RWPE1 (cell line): ENCODE data around the gene SLC38A1.

Source experiments
- CTCF ChIA-PET: fragments of 350-600 bp; sonication (Branson Sonifier 250); formaldehyde crosslinking; extraction: SDS; loops from one replicate; lab custom pipeline; 2021; lab: Yijun Ruan, JAX
- POLR2A ChIA-PET: fragments of 400-600 bp; formaldehyde crosslinking; extraction: SDS; loops from one replicate; lab custom pipeline; 2020; ENCODE audit warnings: antibody characterized with exemption; ENCODE audit not compliant: low non-redundant PET; lab: Yijun Ruan, JAX
- DNase-seq: peaks from one replicate; pipeline ENCODE4 v3.0.0; 2012; ENCODE audit warnings: low spot score
- H3K27ac ChIP-seq: fragments of 450-650 bp; 2 replicates; pipeline ENCODE4 v1.5.1; 2017
- CTCF ChIP-seq: fragments of 450-650 bp; conservative IDR thresholded peaks from 2 replicates; pipeline ENCODE4 v1.5.1; 2017; ENCODE audit warnings: low read depth, mild to moderate bottlenecking

SLC38A1 gene

DNA sequence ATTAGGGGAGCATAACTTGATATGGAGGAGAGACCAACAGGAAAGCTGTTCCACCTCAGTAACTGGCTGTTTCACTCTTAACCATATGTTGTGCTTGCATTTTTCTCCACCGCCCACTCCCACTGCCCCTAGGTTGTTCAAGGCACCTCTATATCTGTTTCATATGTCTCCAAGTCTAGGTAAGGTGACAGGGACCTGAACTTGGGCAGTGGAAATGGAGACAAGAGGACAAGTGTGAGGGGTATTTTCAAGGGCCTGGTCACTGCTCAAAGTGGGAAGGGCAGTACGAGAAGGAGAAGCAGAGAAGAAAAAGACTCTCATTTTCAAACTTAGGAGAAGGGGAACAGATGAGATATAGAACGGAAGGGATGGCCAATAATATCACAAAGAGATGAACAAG lies 3.1 kb downstream of the SLC38A1 start:
- no peak for TF ChIP-seq CTCF
- ChIA-PET CTCF (interaction anchor here (1.1 kb wide), 1 partner anchor 9 kb away, joined by 3 read pairs; no protein-coding TSS in a partner anchor), POLR2A (no interaction called here)
- no peak overlapping the region for H3K27ac ChIP-seq
- no peak for DNase-seq

DNA sequence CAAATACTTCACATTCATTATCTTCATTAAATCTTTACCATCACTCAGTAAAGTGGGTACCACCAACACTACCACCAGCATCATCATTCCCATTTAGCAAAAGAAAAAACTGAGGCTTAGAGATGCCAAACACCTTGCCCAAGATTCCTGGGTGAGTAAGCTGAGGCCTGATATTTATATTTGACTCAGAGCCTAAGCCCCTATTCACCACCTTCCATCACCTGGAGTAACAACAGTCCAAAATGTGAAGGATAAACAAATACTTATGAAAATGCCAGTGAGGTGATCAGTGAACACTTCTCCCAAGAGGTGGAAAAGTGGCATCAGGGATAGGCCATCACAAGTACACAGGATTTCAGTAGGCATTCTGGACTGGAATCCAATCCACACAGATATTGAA lies 3.7 kb downstream of the SLC38A1 start:
- no peak for DNase-seq
- CTCF ChIA-PET: interaction anchor here (1.1 kb wide), 1 partner anchor 10 kb away, joined by 3 read pairs; no protein-coding TSS in a partner anchor
- POLR2A ChIA-PET: no interaction called here
- no peak overlapping the region for H3K27ac ChIP-seq
- no peak for TF ChIP-seq CTCF

GRCh38 chr12:46264057-46264456 lies 4.8 kb downstream of the SLC38A1 start:
- TF ChIP-seq CTCF: no peak
- CTCF ChIA-PET: interaction anchor here (0.6 to 1.4 kb wide), 4 partner anchors 90 to 661 kb away, joined by 3 to 4 read pairs (median 4); no protein-coding TSS in a partner anchor
- H3K27ac ChIP-seq: no peak overlapping the region

DNA sequence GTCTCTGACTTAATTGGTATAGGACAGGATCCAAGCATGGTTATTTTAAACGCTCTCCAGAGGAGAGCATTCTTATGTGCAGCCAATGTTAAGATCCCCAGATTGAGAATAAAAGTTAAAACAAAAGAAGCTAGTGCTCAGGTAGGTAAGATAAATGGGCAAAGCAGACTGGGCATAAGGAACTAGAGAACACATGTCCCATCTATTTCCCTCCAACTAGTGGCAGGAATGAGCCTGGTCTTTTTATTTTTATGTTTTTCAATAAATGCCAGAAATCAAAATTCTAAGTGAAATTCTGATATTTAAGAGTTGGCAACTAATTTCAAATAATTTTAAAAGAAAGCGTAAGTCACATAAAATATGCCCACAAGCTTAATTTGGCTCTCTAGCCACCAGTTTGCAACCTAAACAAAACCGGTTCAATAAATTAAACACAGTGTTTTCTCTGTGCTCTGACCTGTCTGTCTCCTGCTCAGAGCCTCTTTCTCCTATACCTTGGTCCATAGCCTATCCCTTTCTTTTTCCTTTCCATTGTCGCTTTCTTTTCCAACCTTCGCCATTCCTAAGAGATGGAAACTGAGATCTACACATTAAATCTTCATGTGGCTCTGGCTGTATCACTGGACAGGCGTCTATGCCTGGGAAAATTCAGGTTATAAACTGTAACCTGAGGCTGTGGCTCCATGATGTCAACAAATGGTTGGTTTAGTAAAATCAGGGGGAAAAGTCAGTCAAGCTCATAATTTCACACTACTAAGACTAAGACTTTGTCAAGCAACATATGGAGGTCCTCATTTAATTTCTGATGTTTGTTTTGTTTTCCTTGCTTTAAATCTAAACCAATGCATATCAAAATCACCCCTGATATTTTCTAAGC lies 5.5 kb downstream of the SLC38A1 start:
- DNase-seq: no peak
- ChIA-PET CTCF (interaction anchor here (0.6 to 1.4 kb wide), 8 partner anchors 10 to 661 kb away, joined by 3 to 4 read pairs (median 4); no protein-coding TSS in a partner anchor), POLR2A (no interaction called here)
- no peak for TF ChIP-seq CTCF
- no peak overlapping the region for H3K27ac ChIP-seq

More at GRCh38 chr12:46264057-46264456, 4.8 kb downstream of the SLC38A1 start:
- peak; percentile 27 for DNase-seq
- POLR2A ChIA-PET: no interaction called here

- POLR2A ChIA-PET: interaction anchor here (0.8 kb wide), 1 partner anchor 110 kb away, joined by 4 read pairs; no protein-coding TSS in a partner anchor
Measured at GRCh38 chr12:46261646-46262045, 7.2 kb downstream of the SLC38A1 start.

More at GRCh38 chr12:46261646-46262045, 7.2 kb downstream of the SLC38A1 start:
- no peak for TF ChIP-seq CTCF
- H3K27ac ChIP-seq: no peak overlapping the region
- no peak for DNase-seq
- CTCF ChIA-PET: no interaction called here
